Suprapubic skin (tissue), 4 donors: ENCODE data around the gene SLC22A23. TPM values are rescaled to one million over a fixed set of nuclear protein-coding genes. Genes with fewer than 3 reads are reported as not detected.

ENCODE experiments used
- DNase-seq, 2 donors: peaks; one replicate each; pipeline ENCODE4 v3.0.0-alpha.2; 2019; ENCODE audit warnings: low spot score in 2 of 2
- H3K27ac ChIP-seq: fragments of 200-600 bp; sonication (generic); one replicate; pipeline ENCODE4 v1.5.1; 2019
- H3K27me3 ChIP-seq: fragments of 200-600 bp; sonication (generic); one replicate; pipeline ENCODE4 v1.5.1; 2019
- H3K36me3 ChIP-seq: fragments of 200-600 bp; sonication (generic); one replicate; pipeline ENCODE4 v1.5.1; 2019
- H3K4me1 ChIP-seq: fragments of 200-600 bp; sonication (generic); one replicate; pipeline ENCODE4 v1.5.1; 2019
- H3K4me3 ChIP-seq: fragments of 200-600 bp; sonication (generic); one replicate; pipeline ENCODE4 v1.5.1; 2019; ENCODE audit warnings: mild to moderate bottlenecking
- H3K9me3 ChIP-seq: fragments of 200-600 bp; sonication (generic); one replicate; pipeline ENCODE4 v1.5.1; 2019
- EP300 ChIP-seq: sonication (generic); formaldehyde crosslinking; IDR thresholded peaks from one replicate; pipeline ENCODE4 v1.6.1; 2017; ENCODE audit warnings: antibody characterized with exemption
- POLR2A ChIP-seq, 2 donors: fragments of 450-650 bp; IDR thresholded peaks; one replicate each; pipeline ENCODE4 v1.6.1; 2017; ENCODE audit warnings: antibody characterized with exemption in 2 of 2, mild to moderate bottlenecking in 2 of 2, moderate library complexity in 2 of 2
- POLR2AphosphoS5 ChIP-seq, 3 donors: sonication (generic); formaldehyde crosslinking; IDR thresholded peaks; one replicate each; pipeline ENCODE4 v1.6.1; 2017; ENCODE audit warnings: antibody characterized with exemption in 3 of 3
- WGBS: methylation state at CpG from one replicate; pipeline ENCODE4 v1.1.5; 2018; 5-methylcytosine and 5-hydroxymethylcytosine counted together
- total RNA-seq, 4 donors: library from RNA; depleted of rRNA; stranded (reverse); fragments of >200 nt; gene quantifications; one replicate each; pipeline ENCODE4 v1.1.0, GENCODE V29; 2016
- TF ChIP-seq, protein P1 (sequence below), 2 donors: fragments of 200-600 bp in 1 of 2; fragments of 450-650 bp in 1 of 2; sonication (generic) in 1 of 2; IDR thresholded peaks; one replicate each; pipeline ENCODE4 v1.5.1; 2016 to 2019; ENCODE audit warnings: antibody characterized with exemption in 2 of 2, mild to moderate bottlenecking in 1 of 2, moderate library complexity in 1 of 2

The SLC22A23 gene
- total RNA-seq, 4 donors from 2014 or later, result 38.2 to 59.8 (median 48.1) TPM

DNA sequence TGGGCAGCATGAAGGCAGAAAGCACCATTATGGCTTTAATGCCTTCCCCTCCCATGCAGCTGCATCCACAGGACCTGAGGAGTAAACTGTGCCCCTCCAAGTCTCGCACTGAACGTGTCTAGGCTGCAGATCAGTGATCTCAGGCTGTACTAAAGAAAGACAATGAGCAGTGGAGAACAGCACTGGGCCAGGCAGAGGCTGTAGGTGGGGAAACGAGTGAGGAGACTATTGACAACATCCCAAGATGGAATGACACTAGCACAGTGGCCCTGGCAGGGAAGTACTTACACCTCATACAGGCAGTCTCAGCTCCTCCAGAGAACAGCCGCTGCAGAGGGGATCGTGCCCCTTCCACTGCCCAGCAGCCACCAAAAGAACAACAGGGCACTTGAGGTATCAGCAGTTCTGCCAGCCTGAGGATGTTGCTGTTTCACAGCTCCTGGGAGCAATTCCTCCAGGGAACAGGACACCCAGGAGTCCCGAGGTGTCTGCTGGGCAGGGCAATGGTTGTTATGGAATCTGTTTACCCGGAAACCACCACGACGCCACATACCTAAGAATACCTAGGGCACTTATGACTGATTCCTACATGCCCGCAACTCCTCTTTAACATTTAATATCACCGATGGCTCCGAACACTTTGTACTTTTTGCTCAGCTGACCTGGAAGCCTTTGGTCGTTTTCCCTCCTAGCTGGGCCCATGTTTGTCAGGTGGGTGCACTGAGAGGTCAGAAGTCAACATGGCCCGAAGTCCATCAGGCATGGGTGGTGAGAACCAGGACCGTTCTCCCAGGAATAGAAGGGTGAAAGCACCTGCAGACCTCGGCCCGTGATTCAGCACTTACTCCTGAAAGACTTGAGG, 79.1 kb downstream of the SLC22A23 start:
- Histone ChIP-seq H3K27me3 (no peaks in the 10 kb centered on the region), H3K36me3 (no peaks in the 10 kb centered on the region), H3K27ac (peak overlapping the region; percentile 77), H3K4me1 (peaks cover 35% of the 10 kb centered on the region), H3K9me3 (no peaks in the 10 kb centered on the region), H3K4me3 (no peak overlapping the region)
- TF ChIP-seq, protein P1, sequence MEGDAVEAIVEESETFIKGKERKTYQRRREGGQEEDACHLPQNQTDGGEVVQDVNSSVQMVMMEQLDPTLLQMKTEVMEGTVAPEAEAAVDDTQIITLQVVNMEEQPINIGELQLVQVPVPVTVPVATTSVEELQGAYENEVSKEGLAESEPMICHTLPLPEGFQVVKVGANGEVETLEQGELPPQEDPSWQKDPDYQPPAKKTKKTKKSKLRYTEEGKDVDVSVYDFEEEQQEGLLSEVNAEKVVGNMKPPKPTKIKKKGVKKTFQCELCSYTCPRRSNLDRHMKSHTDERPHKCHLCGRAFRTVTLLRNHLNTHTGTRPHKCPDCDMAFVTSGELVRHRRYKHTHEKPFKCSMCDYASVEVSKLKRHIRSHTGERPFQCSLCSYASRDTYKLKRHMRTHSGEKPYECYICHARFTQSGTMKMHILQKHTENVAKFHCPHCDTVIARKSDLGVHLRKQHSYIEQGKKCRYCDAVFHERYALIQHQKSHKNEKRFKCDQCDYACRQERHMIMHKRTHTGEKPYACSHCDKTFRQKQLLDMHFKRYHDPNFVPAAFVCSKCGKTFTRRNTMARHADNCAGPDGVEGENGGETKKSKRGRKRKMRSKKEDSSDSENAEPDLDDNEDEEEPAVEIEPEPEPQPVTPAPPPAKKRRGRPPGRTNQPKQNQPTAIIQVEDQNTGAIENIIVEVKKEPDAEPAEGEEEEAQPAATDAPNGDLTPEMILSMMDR (IDR thresholded peaks at IDR 0.05), result no peak
- peak in 1 of 3 donors; percentile 21 for TF ChIP-seq POLR2AphosphoS5 (IDR thresholded peaks at IDR 0.05)
- DNase-seq, result no peak
- 45% methylated on average over 16 of the region's 17 CpGs for WGBS

DNA sequence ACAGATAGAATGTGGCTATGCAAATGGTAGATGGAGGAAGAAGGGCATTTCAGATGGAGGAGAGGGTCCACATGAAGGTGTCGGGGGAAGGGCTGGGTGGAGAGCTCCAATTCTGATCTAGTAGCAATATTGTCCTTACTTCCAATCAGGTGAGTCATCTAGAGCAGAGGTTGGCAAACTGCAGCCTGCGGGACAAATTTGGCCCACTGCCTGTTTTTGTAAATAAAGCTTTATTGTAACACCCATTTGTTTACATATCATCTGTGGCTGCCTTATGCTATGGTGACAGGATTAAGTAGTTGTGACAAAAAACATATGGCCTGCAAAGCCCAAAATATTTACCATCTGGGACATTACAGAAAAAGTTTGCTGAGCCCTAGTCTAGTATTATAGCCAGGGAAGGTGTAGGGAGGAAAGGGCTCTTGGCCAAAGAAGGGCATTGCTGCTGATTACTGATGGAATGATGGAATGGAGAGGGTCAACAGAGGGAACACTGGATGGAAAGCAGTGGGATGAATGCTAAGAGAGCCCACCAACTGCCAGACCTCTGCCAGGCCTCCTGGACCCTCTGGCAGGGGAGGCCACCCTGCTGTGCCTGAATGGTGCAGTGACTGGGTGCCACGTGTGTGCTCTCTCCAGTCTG, 79.8 kb downstream of the SLC22A23 start:
- 69% methylated on average over 3 of the region's 3 CpGs for WGBS
- Histone ChIP-seq H3K27me3 (no peaks in the 10 kb centered on the region), H3K4me3 (no peak overlapping the region), H3K27ac (peak overlapping the region; percentile 77), H3K4me1 (peaks cover 30% of the 10 kb centered on the region), H3K9me3 (no peaks in the 10 kb centered on the region), H3K36me3 (no peaks in the 10 kb centered on the region)
- TF ChIP-seq, protein P1 (IDR thresholded peaks at IDR 0.05), result no peak
- no peak for TF ChIP-seq EP300
- no peak for TF ChIP-seq POLR2A (IDR thresholded peaks at IDR 0.05)
- TF ChIP-seq POLR2AphosphoS5 (IDR thresholded peaks at IDR 0.05), result no peak
- no peak for DNase-seq

DNA sequence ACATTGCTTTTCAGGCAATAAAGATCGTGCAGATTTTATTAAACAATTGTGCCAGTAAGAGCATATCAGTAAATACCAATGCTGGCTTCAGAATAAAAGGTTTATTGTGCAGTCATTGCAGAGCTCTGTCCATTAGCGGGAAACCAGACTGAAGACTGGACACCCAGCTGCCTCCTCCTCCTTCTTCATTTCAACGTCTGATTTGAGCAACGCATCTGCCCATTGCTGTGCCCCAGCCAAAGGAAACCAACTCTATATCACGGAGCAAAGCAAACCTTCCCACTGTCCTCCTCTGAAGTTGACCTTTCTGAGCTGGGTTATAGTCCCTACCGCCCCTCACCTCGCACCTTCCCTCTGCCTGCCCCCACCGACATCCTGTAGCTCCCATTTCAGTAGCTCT, 80.8 kb downstream of the SLC22A23 start:
- Histone ChIP-seq H3K4me3 (no peak overlapping the region), H3K27me3 (no peaks in the 10 kb centered on the region), H3K4me1 (peaks cover 21% of the 10 kb centered on the region), H3K27ac (no peak overlapping the region), H3K36me3 (no peaks in the 10 kb centered on the region), H3K9me3 (no peaks in the 10 kb centered on the region)
- DNase-seq, result no peak
- TF ChIP-seq POLR2AphosphoS5 (IDR thresholded peaks at IDR 0.05) (no peak), EP300 (no peak), POLR2A (IDR thresholded peaks at IDR 0.05) (no peak)
- TF ChIP-seq, protein P1 (IDR thresholded peaks at IDR 0.05), result no peak
- WGBS, result 93% methylated on average over 8 of the region's 8 CpGs

DNA sequence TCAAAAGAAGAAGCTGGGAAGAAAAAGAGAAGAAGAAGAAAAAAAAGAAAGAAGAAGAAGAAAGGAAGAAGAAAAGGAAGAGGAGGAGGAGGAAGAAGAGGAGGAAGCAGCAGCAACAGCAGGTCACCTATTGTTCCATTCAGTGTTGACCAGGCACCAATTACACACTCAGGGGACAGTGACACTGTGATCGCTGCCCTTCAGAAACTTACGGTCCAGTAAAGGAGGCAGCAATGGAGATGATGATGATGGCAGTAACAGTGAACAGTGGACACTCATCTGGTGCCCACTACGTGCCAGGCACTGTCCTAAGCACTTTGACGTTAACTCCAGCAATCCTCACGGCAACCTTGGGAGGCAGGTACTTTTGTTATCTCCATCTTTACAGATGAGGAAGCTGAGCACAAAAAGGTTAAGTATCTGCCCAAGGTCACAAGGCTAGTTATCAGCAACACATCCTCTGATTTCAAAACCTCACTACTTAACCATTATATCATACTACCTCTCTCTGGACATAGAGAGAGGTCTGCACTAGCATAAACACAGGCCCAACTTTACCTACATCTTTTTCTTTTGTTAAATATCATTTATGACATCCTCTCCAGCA, 83.2 kb downstream of the SLC22A23 start:
- H3K4me3 ChIP-seq, result no peak overlapping the region
- H3K36me3 ChIP-seq, result no peaks in the 10 kb centered on the region
- no peak for DNase-seq
- no peak overlapping the region for H3K27ac ChIP-seq
- no peaks in the 10 kb centered on the region for H3K9me3 ChIP-seq
- TF ChIP-seq EP300 (no peak), POLR2AphosphoS5 (IDR thresholded peaks at IDR 0.05) (no peak), POLR2A (IDR thresholded peaks at IDR 0.05) (no peak)
- TF ChIP-seq, protein P1 (IDR thresholded peaks at IDR 0.05), result no peak
- no peaks in the 10 kb centered on the region for H3K27me3 ChIP-seq
- peaks cover 27% of the 10 kb centered on the region for H3K4me1 ChIP-seq
- WGBS, result 84% methylated on average over 5 of the region's 5 CpGs
